GM23338 (cell line): ENCODE measurements around the gene TBC1D5. TPM values are rescaled to one million over a fixed set of nuclear protein-coding genes. Genes with fewer than 3 reads are reported as not detected.

Experiments used
- CREB1 ChIP-seq: fragments of 250-450 bp; sonication (Bioruptor Pico); IDR thresholded peaks from 2 replicates; pipeline ENCODE4 v1.5.0; 2020; ENCODE audit warnings: low read depth, mild to moderate bottlenecking, moderate library complexity
- CTCF ChIP-seq, 2 experiments: fragments of 200-600 bp in 1 of 2; sonication (generic) in 1 of 2; conservative IDR thresholded peaks; 2 replicates each; pipeline versions ENCODE4 v1.5.1 to v1.6.1; 2016 to 2017; ENCODE audit warnings: antibody characterized with exemption in 2 of 2, low read depth in 2 of 2, mild to moderate bottlenecking in 2 of 2, moderate library complexity in 1 of 2
- EZH2phosphoT487 ChIP-seq: fragments of 200-600 bp; sonication (generic); IDR thresholded peaks from one replicate; pipeline ENCODE4 v1.8.1; 2018; ENCODE audit warnings: antibody characterized with exemption; ENCODE audit not compliant: unreplicated experiment
- JUNB ChIP-seq: IDR thresholded peaks from one replicate; pipeline ENCODE4 v1.6.1; 2016; ENCODE audit warnings: antibody characterized with exemption; ENCODE audit not compliant: unreplicated experiment
- NANOG ChIP-seq: IDR thresholded peaks from 2 replicates; pipeline ENCODE4 v1.6.1; 2016; ENCODE audit warnings: antibody characterized with exemption, borderline replicate concordance
- ZNF114 ChIP-seq: fragments of 250-450 bp; sonication (Bioruptor Pico); IDR thresholded peaks from 2 replicates; pipeline ENCODE4 v1.5.0; 2020; ENCODE audit warnings: mild to moderate bottlenecking, moderate library complexity
- ZNF331 ChIP-seq: fragments of 250-450 bp; sonication (Bioruptor Pico); IDR thresholded peaks from 2 replicates; pipeline ENCODE4 v1.5.0; 2020; ENCODE audit warnings: low read depth, mild to moderate bottlenecking, moderate library complexity
- ZNF462 ChIP-seq: fragments of 250-450 bp; sonication (Bioruptor Pico); IDR thresholded peaks from 2 replicates; pipeline ENCODE4 v1.5.0; 2020; ENCODE audit warnings: mild to moderate bottlenecking, moderate library complexity
- polyA plus RNA-seq: library from polyadenylated mRNA; unstranded; fragments of >200 nt; fragmentation: Nextera tagmentation; extraction: Ambion mirVana; gene quantifications from 2 replicates; pipeline ENCODE4 v1.2.1, GENCODE V29; 2016
- total RNA-seq: library from RNA; depleted of rRNA; stranded (reverse); fragments of >200 nt; shearing (Covaris generic); gene quantifications from 2 replicates; pipeline ENCODE4 v1.2.3, GENCODE V29; 2014
- TF ChIP-seq, protein P1 (sequence below): IDR thresholded peaks from 2 replicates; pipeline ENCODE4 v1.6.1; 2016; ENCODE audit warnings: antibody characterized with exemption
- TF ChIP-seq, protein P2 (sequence below): IDR thresholded peaks from one replicate; pipeline ENCODE4 v1.6.1; 2018; ENCODE audit warnings: antibody characterized with exemption; ENCODE audit not compliant: unreplicated experiment

Gene TBC1D5
- total and polyA plus RNA-seq, 2 experiments from 2014 or later = 21.8 to 48.1 TPM

DNA sequence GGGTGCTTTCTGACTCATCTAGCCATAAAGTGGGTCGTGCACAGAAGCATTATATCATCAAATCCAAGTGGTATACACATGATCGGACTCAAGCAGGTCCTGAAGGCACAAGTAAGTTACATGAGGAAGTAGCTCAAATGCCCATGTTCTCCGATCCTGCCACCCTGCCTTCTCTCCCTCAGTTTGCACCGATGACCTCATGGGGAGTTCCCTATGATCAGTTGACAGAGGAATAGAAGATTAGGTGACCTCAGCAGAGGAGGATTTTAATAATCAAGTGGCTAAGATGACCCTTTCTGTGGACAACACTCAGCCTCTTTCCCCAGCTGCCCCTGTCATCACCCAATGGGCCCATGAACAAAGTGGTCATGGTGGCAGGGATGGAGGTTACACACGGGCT lies 149.5 kb downstream of the TBC1D5 start (continued):
- TF ChIP-seq ZNF462 = no peak
- no peak for TF ChIP-seq JUNB
- no peak for TF ChIP-seq EZH2phosphoT487
- TF ChIP-seq CTCF (conservative IDR thresholded peaks at IDR 0.05; ENCODE audit: low read depth in 2 of 2) = no peak
- no peak for TF ChIP-seq ZNF331
- TF ChIP-seq, protein P1, sequence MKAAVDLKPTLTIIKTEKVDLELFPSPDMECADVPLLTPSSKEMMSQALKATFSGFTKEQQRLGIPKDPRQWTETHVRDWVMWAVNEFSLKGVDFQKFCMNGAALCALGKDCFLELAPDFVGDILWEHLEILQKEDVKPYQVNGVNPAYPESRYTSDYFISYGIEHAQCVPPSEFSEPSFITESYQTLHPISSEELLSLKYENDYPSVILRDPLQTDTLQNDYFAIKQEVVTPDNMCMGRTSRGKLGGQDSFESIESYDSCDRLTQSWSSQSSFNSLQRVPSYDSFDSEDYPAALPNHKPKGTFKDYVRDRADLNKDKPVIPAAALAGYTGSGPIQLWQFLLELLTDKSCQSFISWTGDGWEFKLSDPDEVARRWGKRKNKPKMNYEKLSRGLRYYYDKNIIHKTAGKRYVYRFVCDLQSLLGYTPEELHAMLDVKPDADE = no peak
- TF ChIP-seq, protein P2, sequence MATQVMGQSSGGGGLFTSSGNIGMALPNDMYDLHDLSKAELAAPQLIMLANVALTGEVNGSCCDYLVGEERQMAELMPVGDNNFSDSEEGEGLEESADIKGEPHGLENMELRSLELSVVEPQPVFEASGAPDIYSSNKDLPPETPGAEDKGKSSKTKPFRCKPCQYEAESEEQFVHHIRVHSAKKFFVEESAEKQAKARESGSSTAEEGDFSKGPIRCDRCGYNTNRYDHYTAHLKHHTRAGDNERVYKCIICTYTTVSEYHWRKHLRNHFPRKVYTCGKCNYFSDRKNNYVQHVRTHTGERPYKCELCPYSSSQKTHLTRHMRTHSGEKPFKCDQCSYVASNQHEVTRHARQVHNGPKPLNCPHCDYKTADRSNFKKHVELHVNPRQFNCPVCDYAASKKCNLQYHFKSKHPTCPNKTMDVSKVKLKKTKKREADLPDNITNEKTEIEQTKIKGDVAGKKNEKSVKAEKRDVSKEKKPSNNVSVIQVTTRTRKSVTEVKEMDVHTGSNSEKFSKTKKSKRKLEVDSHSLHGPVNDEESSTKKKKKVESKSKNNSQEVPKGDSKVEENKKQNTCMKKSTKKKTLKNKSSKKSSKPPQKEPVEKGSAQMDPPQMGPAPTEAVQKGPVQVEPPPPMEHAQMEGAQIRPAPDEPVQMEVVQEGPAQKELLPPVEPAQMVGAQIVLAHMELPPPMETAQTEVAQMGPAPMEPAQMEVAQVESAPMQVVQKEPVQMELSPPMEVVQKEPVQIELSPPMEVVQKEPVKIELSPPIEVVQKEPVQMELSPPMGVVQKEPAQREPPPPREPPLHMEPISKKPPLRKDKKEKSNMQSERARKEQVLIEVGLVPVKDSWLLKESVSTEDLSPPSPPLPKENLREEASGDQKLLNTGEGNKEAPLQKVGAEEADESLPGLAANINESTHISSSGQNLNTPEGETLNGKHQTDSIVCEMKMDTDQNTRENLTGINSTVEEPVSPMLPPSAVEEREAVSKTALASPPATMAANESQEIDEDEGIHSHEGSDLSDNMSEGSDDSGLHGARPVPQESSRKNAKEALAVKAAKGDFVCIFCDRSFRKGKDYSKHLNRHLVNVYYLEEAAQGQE = no peak
- TF ChIP-seq ZNF114 = no peak
- TF ChIP-seq NANOG = no peak
- TF ChIP-seq CREB1 = no peak
